ENCODE measurements around the gene CEP68.

- TF ChIP-seq CTCF (IDR thresholded peaks at IDR 0.05) (no peak), POLR2A (IDR thresholded peaks at IDR 0.05) (no peak), EP300 (IDR thresholded peaks at IDR 0.05) (no peak)
These were observed 73.1 kb downstream of the CEP68 start for GRCh38 chr2:65129286-65129825.

Measured in tibial nerve (tissue), 4 donors.